NT2/D1 (cell line): ENCODE results near the gene CDH5.

Experiments
- DNase-seq: peaks from one replicate; pipeline ENCODE4 v3.0.0-alpha.2; 2011; ENCODE audit warnings: low read depth, low spot score
- H3K27me3 ChIP-seq: 2 replicates; pipeline ENCODE4 v1.6.0; 2011; ENCODE audit warnings: mild to moderate bottlenecking; ENCODE audit not compliant: insufficient read length, insufficient read depth
- H3K36me3 ChIP-seq: 2 replicates; pipeline ENCODE4 v1.6.1; 2011; ENCODE audit warnings: mild to moderate bottlenecking, low read length, mixed read lengths; ENCODE audit not compliant: insufficient read depth, insufficient read length
- H3K4me1 ChIP-seq: 2 replicates; pipeline ENCODE4 v1.5.1; 2011; ENCODE audit not compliant: insufficient read depth, insufficient read length
- H3K4me3 ChIP-seq: 2 replicates; pipeline ENCODE4 v1.5.1; 2011; ENCODE audit warnings: low read depth; ENCODE audit not compliant: insufficient read length
- H3K9ac ChIP-seq: 2 replicates; pipeline ENCODE4 v1.6.0; 2011; ENCODE audit warnings: low read depth; ENCODE audit not compliant: insufficient read length
- H3K9me3 ChIP-seq: 2 replicates; pipeline ENCODE4 v1.5.1; 2011; ENCODE audit warnings: mild to moderate bottlenecking, low read length; ENCODE audit not compliant: insufficient read depth
- SUZ12 ChIP-seq: IDR thresholded peaks from 2 replicates; pipeline ENCODE4 v1.6.1; 2011; ENCODE audit not compliant: insufficient read length, insufficient read depth; ENCODE audit errors: extremely low read depth
- YY1 ChIP-seq: IDR thresholded peaks from 2 replicates; pipeline ENCODE4 v1.6.1; 2011; ENCODE audit not compliant: insufficient read length, insufficient read depth
- ZNF274 ChIP-seq: IDR thresholded peaks from 2 replicates; pipeline ENCODE4 v1.6.1; 2011; ENCODE audit warnings: mild to moderate bottlenecking, low read depth, low read length

CDH5 gene

DNA sequence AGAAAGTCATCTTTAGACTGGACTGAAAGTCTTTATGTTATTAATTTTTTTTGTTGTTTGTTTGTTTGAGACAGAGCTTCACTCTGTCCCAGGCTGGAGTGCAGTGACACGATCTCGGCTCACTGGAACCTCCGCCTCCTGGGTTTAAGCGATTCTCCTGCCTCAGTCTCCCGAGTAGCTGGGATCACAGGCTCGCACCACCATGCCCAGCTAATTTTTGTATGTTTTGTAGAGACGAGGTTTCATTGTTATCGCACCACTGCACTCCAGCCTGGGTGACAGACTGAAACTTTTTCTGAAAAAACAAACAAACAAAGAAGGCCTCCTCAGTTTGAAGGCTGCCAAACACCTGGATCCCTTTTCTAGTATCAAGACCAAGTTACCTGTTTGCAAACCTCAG, 65.3 kb downstream of the CDH5 start:
- Histone ChIP-seq H3K27me3 (peaks cover 34% of the 10 kb centered on the region), H3K4me3 (no peak overlapping the region), H3K4me1 (peaks cover 34% of the 10 kb centered on the region), H3K9ac (no peak overlapping the region), H3K9me3 (no peaks in the 10 kb centered on the region), H3K36me3 (no peaks in the 10 kb centered on the region)
- TF ChIP-seq YY1 (no peak), ZNF274 (no peak), SUZ12 (no peak)
- DNase-seq = no peak

DNA sequence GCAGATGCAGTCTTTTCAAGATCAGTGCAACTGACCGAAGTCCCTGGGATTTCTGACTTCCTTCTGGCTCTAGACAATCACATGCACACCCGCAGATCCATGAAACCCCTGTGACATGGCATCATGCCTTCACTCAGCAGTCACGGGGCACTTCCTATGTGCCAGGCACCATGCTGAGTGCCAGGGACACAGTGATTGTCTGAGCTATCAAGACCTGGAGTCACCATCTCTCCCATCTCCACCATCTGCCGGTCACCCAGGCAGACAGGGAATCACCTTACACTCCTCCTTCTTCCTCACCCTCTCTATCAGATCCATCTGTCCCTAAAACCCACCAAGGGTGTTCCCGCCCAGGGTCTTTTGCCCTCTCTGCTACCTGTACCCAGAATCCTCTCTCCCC, 65.9 kb downstream of the CDH5 start:
- DNase-seq = no peak
- Histone ChIP-seq H3K4me1 (peaks cover 36% of the 10 kb centered on the region), H3K36me3 (no peaks in the 10 kb centered on the region), H3K4me3 (no peak overlapping the region), H3K9ac (no peak overlapping the region), H3K27me3 (peaks cover 32% of the 10 kb centered on the region), H3K9me3 (no peaks in the 10 kb centered on the region)
- TF ChIP-seq ZNF274 = no peak
- no peak for TF ChIP-seq YY1
- TF ChIP-seq SUZ12 = no peak

DNA sequence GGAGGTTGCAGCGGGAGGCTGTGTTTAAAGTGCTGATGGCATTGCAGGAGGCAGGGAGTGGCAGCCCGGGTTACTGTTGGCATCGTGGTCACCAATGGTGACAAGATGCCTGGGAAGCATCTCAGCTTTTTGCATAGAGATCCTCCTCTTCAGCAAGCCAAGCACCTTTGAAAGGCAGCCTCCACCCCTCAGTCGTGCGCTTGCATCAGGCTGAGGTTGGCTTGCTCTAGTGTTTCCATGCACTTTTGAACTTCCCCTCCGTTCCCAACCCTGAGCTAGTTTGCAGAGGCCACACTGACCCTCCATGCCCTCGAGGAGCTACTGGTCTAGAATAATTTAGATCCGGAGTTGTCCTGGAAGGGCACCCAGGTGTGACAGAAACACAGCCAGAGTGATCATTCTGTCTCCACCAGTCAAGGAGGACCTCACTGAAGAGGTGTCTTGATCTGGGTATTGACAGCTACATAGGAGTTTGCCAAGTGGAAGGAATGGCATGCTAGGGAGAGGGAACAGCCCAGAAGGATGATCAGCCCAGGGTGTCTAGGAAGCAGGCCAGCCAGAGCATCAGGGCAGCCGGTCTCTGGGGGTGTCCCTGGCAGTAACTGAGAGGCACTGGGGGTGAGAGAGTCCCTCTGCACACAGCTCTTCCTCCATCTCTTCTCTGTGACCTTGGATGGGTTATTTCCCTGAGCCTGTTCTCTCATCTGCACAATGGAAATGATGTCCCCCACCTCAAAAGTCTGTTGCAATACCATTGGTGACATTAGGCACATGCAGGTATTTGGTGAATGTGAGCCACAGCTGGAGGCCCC, 68.3 kb downstream of the CDH5 start:
- H3K4me1 ChIP-seq = peaks cover 29% of the 10 kb centered on the region
- H3K27me3 ChIP-seq = peaks cover 8% of the 10 kb centered on the region
- H3K9ac ChIP-seq = no peak overlapping the region
- TF ChIP-seq ZNF274 = no peak
- TF ChIP-seq YY1 = no peak
- TF ChIP-seq SUZ12 = no peak
- no peak overlapping the region for H3K4me3 ChIP-seq
- H3K36me3 ChIP-seq = no peaks in the 10 kb centered on the region
- peak; percentile 56 for DNase-seq
- H3K9me3 ChIP-seq = no peaks in the 10 kb centered on the region

DNA sequence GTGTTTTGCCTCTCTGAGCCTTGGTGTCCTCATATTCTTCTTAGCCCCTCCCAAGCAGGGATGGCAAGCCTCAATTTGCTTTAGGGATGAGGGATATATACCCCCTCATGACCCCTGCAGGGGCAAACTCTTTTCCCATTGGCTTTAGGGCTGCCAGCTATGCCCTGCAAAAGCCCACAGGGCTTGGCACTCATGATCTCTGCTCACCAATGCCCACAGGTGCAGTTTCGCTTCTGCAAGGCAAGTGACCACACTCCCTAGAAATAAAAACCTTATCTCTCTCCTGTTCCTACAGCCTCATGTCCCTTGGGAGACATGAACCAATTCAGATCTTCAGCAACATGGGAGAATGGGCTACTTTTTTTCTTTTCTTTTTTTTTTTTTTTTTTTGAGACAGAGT, 69.4 kb downstream of the CDH5 start:
- Histone ChIP-seq H3K9me3 (no peaks in the 10 kb centered on the region), H3K4me1 (peaks cover 29% of the 10 kb centered on the region), H3K9ac (no peak overlapping the region), H3K27me3 (no peaks in the 10 kb centered on the region), H3K4me3 (no peak overlapping the region), H3K36me3 (no peaks in the 10 kb centered on the region)
- no peak for DNase-seq
- no peak for TF ChIP-seq SUZ12
- no peak for TF ChIP-seq ZNF274
- no peak for TF ChIP-seq YY1

DNA sequence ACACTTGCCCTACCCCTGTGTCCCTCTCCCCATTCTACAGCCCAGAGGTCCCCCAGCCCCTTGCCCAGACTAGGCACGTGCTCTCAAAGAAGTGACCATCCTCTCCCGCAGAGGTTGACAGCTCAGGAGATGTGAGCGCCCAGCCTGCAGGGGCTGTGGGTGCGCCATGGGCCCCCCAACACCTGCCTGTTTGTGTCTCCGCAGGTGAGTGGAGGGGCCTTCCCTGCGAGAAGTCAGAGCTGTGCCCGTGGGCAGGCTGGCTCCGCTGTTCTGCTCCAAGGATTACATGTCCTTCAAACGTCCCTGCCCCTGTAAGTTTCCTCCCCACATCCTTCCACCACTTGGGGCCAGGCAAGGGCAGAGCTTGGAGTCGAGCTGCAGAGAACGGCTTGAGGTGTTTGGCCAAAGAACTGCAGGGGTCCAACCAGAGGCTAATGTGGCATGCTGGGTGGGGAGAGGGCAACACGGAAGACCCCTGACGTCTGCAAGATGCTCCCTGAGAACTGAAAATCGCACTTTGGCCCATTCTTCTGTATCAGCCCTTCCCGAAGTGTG, 71.0 kb downstream of the CDH5 start:
- no peaks in the 10 kb centered on the region for H3K9me3 ChIP-seq
- H3K36me3 ChIP-seq = no peaks in the 10 kb centered on the region
- no peak overlapping the region for H3K4me3 ChIP-seq
- no peak for TF ChIP-seq YY1
- no peak for TF ChIP-seq ZNF274
- no peak for TF ChIP-seq SUZ12
- H3K4me1 ChIP-seq = peaks cover 28% of the 10 kb centered on the region
- no peaks in the 10 kb centered on the region for H3K27me3 ChIP-seq
- no peak overlapping the region for H3K9ac ChIP-seq
- no peak for DNase-seq

DNA sequence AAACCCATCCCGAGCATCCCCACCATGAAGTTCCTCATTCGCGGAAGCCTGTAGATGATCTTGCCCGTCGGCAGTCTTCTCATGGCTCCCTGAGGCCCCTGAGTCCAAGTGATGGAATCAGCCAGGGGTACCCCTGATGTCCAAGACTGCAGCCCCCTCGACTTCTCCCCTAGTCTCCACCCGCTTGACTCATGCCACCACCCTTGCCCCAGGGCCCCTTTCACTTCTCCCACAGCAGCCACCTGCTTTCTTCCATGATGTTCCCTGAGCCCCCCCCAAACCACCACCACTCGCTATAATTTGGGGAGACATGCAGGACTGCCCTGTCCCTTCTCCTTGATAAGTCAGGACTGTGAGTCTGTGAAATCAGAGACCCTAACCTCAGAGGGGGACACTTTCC, 72.0 kb downstream of the CDH5 start:
- Histone ChIP-seq H3K4me1 (peaks cover 27% of the 10 kb centered on the region), H3K4me3 (no peak overlapping the region), H3K9me3 (no peaks in the 10 kb centered on the region), H3K9ac (no peak overlapping the region), H3K36me3 (no peaks in the 10 kb centered on the region), H3K27me3 (no peaks in the 10 kb centered on the region)
- no peak for TF ChIP-seq ZNF274
- no peak for TF ChIP-seq YY1
- TF ChIP-seq SUZ12 = no peak
- DNase-seq = no peak

DNA sequence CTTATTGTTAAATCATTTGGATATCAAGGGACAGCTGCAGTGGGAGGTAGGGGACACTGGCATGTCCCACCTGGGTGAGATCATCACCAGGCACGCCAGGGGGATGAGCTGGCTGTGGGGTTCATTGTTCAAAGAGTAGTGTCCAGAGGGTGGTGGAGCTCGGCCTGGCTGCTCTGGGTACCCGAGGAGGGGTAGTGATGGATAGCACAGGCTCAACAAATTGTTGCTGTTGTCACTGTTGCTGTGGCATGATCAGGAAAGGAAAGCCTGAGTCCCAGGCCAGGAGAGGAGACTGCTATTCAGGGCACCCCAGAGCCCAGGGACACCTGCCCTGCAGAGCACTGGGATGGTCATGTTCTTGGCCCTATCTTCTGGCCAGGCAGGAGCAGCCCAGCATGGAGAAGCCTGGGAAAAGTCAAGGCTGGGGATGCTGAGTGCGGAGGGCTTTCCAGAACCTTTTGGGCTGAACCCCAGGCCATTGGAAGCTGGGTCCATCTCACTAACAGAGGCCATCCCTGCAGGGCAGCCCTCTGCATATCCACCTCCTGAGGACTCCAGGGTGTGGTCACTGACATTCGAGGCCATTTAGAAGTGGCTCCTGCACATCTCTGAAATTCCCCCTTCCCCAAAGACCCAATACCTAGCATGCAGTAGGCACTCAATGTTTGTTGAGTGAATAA, 72.7 kb downstream of the CDH5 start:
- Histone ChIP-seq H3K27me3 (no peaks in the 10 kb centered on the region), H3K4me3 (no peak overlapping the region), H3K9me3 (no peaks in the 10 kb centered on the region), H3K36me3 (no peaks in the 10 kb centered on the region), H3K4me1 (peaks cover 24% of the 10 kb centered on the region), H3K9ac (no peak overlapping the region)
- no peak for DNase-seq
- TF ChIP-seq YY1 = no peak
- no peak for TF ChIP-seq ZNF274
- no peak for TF ChIP-seq SUZ12
